Adipose tissue (tissue), 3 donors: ENCODE measurements around the gene VWF. TPM values are rescaled to one million over a fixed set of nuclear protein-coding genes. Genes with fewer than 3 reads are reported as not detected.

Source experiments
- H3K27ac ChIP-seq: one replicate; pipeline ENCODE4 v1.5.1; 2013; ENCODE audit warnings: low read depth, low read length
- WGBS, 3 donors: extraction: QIAGEN DNeasy Blood & Tissue Kit; methylation state at CpG; one replicate each; pipeline ENCODE4 v1.1.7; 2013; 5-methylcytosine and 5-hydroxymethylcytosine counted together
- polyA plus RNA-seq, 3 donors: library from polyadenylated mRNA; stranded (reverse); fragments of 200-250 nt; gene quantifications; one replicate each; pipeline ENCODE4 v1.2.3, GENCODE V29; 2013
- donor health status: healthy with polysubstance abuse.
- donor health status: Bipolar disorder and iron deficiency.
- donor health status: healthy.

VWF gene
- polyA plus RNA-seq, 3 donors = 41.1 to 243 (median 130) TPM

DNA sequence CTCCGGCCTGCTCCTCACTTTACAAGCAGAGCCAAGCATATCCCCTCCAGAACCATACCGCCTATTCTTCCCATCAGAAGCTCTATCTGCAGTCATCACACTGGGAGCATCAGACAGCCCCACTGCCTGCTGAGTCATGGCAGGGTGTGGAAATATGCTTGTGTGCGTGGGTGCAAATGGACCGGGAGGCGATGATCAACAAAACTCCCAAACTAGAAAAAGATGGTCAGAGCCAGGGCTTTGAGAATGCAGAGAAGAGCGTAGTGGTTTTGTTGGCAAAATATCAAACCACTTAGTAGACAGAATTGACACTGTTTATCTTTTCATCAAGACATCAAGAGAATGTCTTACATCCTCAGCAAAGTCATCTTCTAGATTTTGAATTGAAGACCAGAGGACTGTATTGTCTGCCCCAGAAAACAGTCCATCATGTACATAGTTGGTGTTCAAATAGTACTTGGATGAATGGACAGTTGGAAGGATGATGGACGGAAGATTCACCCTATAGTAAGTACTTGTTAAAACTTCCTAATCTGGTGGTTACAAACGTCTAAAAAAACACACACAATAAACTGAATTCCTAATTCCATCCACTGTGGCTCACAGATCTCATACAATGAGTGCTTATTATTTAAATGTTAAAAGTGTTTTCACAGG, 54.9 kb downstream of the VWF start:
- 39 to 75% (median 44%) methylated on average over 8 of the region's 8 CpGs for WGBS, 3 donors
- no peak overlapping the region for H3K27ac ChIP-seq

DNA sequence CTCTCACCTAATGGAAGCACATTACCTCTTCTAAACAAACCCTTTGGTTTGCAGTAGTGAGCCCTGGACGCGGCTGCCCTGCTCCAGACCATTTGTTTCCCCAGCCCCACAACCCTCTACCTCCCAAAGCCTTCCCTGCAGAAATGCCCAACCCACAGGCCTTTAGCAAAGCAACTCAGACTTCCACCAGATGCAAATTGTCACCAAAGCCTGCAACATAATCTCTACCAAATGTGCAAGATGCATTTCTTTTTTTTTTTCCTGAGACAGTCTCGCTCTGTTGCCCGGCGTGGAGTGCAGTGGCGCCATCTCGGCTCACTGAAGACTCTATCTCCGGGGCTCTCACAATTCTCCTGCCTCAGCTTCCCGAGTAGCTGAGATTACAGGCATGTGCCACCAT, 56.2 kb downstream of the VWF start:
- WGBS, 3 donors = 89 to 93% (median 93%) methylated on average over 9 of the region's 9 CpGs
- no peak overlapping the region for H3K27ac ChIP-seq

GRCh38 chr12:6067152-6067916, 57.1 kb downstream of the VWF start:
- H3K27ac ChIP-seq = no peak overlapping the region
- WGBS, 3 donors = 45 to 72% (median 70%) methylated on average over 16 of the region's 16 CpGs

DNA sequence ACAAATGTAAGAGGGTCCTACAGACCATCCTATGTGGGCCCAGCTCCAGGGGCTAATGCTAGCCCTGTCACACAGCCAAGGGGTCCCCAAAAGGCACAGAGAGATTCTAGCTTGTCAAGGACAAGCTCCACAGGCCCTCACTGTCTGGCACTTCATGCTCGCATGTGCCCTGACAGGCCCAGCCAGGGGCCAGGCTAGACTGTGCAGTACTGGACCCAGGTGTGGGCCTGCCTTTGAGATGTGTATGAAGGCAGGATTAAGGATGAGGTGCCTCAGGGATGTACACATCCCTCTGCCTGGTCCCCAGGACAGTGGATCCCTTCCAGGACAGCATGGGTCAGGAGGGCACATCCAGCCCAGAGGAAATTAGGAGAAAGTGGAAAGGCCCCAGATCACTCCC, 57.8 kb downstream of the VWF start:
- 75 to 100% (median 95%) methylated on average over 1 of the region's 1 CpG for WGBS, 3 donors

GRCh38 chr12:6065863-6066199, 58.6 kb downstream of the VWF start:
- H3K27ac ChIP-seq = no peak overlapping the region
- 73 to 85% (median 75%) methylated on average over 4 to 5 of the region's 5 CpGs for WGBS, 3 donors

More for the DNA sequence above, 57.8 kb downstream of the VWF start:
- no peak overlapping the region for H3K27ac ChIP-seq

GRCh38 chr12:6065131-6065862, 59.2 kb downstream of the VWF start:
- H3K27ac ChIP-seq = no peak overlapping the region
- 55 to 94% (median 89%) methylated on average over 8 of the region's 8 CpGs for whole genome bisulfite sequencing, 3 donors

- H3K27ac ChIP-seq = no peak overlapping the region
- WGBS, 3 donors = 46 to 74% (median 68%) methylated on average over 19 to 20 of the region's 20 CpGs
Observed at GRCh38 chr12:6062757-6063735, 61.4 kb downstream of the VWF start.

GRCh38 chr12:6062395-6062756, 62.1 kb downstream of the VWF start:
- H3K27ac ChIP-seq = no peak overlapping the region
- WGBS, 3 donors = 66 to 83% (median 76%) methylated on average over 3 of the region's 3 CpGs

- no peak overlapping the region for H3K27ac ChIP-seq
- WGBS, 3 donors = 76 to 84% (median 79%) methylated on average over 3 of the region's 3 CpGs
Observed at GRCh38 chr12:6061660-6062059, 62.8 kb downstream of the VWF start.

DNA sequence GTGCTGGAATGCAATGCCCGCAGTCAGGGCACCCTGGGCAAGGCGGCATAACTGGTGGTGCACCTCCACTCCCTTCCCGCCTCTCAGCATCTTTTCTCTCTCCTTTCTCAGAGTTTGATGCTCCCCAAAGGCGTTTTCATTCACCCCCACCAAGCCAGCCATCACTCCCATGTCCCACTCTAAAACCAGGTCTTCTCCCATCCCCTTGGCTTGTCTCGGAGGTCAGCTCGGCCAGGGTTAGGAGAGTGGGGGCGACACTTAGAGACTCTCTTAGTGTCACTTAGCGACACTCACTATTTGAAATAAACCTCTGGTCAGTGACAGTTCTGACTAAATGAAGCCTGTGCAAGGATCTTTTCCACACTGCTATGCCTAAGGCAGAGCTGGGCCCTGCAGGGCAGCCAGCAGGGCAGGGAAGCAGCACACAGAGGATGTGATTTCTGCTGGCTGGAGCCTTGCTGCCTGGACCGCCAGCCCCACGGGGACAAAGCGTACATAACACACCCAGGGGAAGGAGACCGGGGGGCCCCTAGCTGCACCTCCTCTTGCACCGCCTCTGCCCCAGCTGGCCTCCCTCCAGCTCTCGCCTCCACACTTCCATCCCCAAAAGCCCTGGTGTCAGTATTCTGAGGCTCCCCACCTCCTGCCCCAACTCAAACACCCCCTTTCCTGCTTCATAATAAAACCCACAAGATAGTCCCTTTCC, 64.5 kb downstream of the VWF start:
- no peak overlapping the region for H3K27ac ChIP-seq
- whole genome bisulfite sequencing, 3 donors = 65 to 77% (median 72%) methylated on average over 14 of the region's 14 CpGs

DNA sequence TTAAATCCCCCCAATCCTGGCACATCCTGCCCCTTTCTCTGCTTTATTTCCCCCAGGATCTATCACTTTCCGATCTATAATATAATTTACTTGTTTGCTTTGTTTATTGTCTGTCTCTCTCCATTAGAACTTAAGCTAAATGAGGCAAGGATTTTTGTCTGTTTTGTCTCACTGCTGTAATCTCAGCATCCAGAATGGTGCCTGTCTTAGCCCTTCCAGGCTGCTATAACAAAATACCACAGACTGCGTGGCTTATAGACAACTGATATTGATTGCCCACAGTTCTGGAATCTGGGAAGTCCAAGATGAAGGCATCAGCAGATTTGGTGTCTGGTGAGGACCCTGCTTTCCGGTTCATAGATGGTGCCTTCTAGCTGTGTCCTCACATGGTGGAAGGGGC, 65.2 kb downstream of the VWF start:
- WGBS, 3 donors = 72 to 96% (median 91%) methylated on average over 3 of the region's 3 CpGs
- H3K27ac ChIP-seq = no peak overlapping the region

DNA sequence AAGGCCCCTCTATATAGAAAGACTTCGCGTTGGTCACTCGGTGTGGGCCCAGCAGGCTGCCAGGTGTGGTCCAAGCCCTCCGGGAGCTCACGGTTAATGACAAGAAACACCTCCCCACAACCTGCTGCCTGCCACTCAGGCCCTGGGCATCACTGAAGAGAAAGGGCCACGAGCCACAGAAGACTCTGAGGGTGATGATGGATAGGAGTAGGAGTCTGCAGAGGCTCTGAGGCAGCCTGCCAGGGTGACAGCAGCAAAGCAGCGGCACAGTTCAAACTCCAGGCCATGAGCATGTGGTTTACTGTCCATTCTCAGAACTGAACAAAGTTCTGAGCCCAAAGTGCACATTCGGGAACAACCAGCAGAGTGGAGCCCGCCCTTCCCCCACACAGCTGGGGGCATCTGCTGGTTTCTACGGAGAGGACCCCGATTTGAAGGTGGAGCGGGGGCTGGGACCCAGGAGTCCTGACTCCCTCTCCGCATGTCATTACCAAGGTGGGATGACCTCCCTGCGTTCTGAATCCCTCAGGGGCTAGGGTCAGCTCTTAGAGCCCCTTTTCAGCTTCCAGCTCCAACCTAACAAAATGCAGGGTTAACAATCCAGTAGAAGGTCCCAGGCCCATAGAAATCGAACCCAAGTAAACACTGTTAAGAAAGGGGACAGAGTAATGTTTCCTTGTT, 65.8 kb downstream of the VWF start:
- 62 to 90% (median 86%) methylated on average over 15 of the region's 15 CpGs for WGBS, 3 donors
- no peak overlapping the region for H3K27ac ChIP-seq

- no peak overlapping the region for H3K27ac ChIP-seq
- WGBS, 3 donors = 35 to 75% (median 70%) methylated on average over 30 of the region's 30 CpGs
Observed at GRCh38 chr12:6057700-6058099, 66.8 kb downstream of the VWF start.

DNA sequence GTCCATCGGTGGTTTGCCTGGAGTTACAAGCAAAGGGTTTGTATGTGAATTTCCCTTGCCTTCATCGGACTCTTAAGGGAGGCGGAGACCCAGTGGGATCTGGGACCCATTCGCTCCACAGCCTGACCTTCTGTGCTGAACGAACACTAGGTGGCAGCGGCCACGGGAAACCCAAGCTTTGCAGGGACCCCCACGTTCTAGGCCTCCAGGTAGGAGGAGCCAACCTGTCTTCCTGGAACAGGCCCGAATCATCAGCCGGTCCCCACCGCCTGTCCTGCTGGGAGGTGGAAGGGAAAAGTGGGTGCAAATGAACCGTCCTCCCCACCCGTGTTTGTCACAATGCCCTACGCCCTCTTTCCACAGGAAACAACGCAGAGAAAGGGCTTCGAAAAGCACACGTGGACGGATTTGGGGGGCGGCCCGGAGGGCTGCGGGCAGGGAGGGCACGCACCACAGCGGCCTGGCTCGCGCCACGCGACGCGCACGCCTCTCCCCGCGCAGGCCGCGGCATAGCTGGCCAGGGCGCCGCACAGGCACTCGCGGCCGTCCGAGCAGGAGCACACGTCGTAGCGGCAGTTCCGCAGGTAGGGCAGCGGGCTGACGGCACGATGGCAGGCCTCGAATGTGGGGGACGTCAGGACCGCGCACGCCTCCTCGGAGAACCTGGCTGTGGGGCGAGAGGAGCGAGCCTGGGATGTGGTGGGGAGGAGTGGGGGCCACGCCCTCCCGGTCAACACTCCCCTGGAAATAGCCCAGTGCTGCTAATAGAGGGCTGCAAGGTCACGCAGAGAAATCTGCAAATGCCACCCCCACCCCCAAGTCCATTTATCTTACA, 67.8 kb downstream of the VWF start:
- WGBS, 3 donors = 29 to 37% (median 31%) methylated on average over 58 of the region's 58 CpGs

DNA sequence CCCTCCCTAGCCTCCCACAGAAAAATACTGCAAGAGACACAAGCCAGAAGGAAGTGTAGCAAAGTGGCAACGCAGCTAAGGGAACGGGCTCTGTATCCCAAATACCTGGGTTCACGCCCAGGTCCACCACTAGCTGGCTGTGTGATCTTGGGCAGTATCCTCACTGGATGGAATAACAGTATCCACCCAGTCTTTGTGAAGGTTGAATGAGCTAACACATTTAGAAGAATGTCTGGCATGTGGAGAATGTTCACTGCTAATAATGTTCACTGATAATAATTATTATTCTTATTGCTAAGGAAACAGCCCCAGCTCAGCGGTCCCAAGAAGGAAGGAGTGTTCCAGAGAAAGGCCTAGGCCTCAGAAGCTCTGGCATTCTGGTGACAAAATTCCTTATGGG, 70.9 kb downstream of the VWF start:
- WGBS, 3 donors = 54 to 76% (median 55%) methylated on average over 4 of the region's 4 CpGs
- H3K27ac ChIP-seq = no peak overlapping the region

More for the DNA sequence above, 67.8 kb downstream of the VWF start:
- H3K27ac ChIP-seq = no peak overlapping the region

- WGBS, 3 donors = 91 to 94% (median 93%) methylated on average over 4 of the region's 4 CpGs
- no peak overlapping the region for H3K27ac ChIP-seq
Observed at GRCh38 chr12:6052940-6053329, 71.5 kb downstream of the VWF start.
